MM.1S (cell line): ENCODE results near the gene TYW3.

Source experiments
- CTCF ChIP-seq: fragments of 300-600 bp; sonication (generic); IDR thresholded peaks from 2 replicates; pipeline ENCODE4 v1.5.1; 2016; ENCODE audit warnings: antibody characterized with exemption, low read length, mixed read lengths
- EZH2 ChIP-seq: fragments of 300-600 bp; sonication (generic); optimal IDR thresholded peaks from 2 replicates; pipeline ENCODE3; 2017; ENCODE audit warnings: low read depth, mild to moderate bottlenecking, antibody characterized with exemption, low read length, mixed read lengths
- EZH2phosphoT487 ChIP-seq: fragments of 300-600 bp; sonication (generic); IDR thresholded peaks from 2 replicates; pipeline ENCODE4 v1.6.1; 2018; ENCODE audit warnings: antibody characterized with exemption, low read length

GRCh38 chr1:74771913-74772515, 39.1 kb downstream of the TYW3 start:
- TF ChIP-seq CTCF (peak; percentile 60), EZH2 (no peak), EZH2phosphoT487 (no peak)
